Keratinocyte (primary cell): ENCODE data around the gene ZFYVE16. TPM values are rescaled to one million over a fixed set of nuclear protein-coding genes. Genes with fewer than 3 reads are reported as not detected.

ENCODE experiments used
- DNase-seq: peaks from one replicate; pipeline ENCODE4 v3.0.0-alpha.2; 2011; ENCODE audit warnings: low read depth, missing footprints, low spot score
- FAIRE-seq: peaks from 2 replicates; lab custom pipeline; 2011; peaks lifted over from hg19 to GRCh38; lab: Jason Lieb, UNC
- H2AFZ ChIP-seq: 2 replicates; pipeline ENCODE4 v1.6.0; 2012; ENCODE audit warnings: low read length, control low read depth, inconsistent platforms; ENCODE audit not compliant: control insufficient read depth
- H3K27ac ChIP-seq: 2 replicates; pipeline ENCODE4 v1.5.1; 2011; ENCODE audit warnings: low read length; ENCODE audit not compliant: control insufficient read depth, insufficient read depth
- H3K27me3 ChIP-seq: 3 replicates; pipeline ENCODE4 v1.6.0; 2011; ENCODE audit warnings: low read length; ENCODE audit not compliant: control insufficient read depth, insufficient read depth; ENCODE audit errors: extremely low read depth
- H3K36me3 ChIP-seq, 2 experiments: 2 replicates in 1 of 2; 3 replicates in 1 of 2; pipeline ENCODE4 v1.5.1; 2011; ENCODE audit warnings: low read length in 2 of 2, mild to moderate bottlenecking in 1 of 2; ENCODE audit not compliant: control insufficient read depth in 2 of 2, insufficient read depth in 2 of 2; ENCODE audit errors: extremely low read depth in 1 of 2
- H3K4me1 ChIP-seq: 3 replicates; pipeline ENCODE4 v1.5.1; 2011; ENCODE audit warnings: low read length; ENCODE audit not compliant: control insufficient read depth, insufficient read depth; ENCODE audit errors: extremely low read depth
- H3K4me2 ChIP-seq: 3 replicates; pipeline ENCODE4 v1.6.0; 2011; ENCODE audit warnings: low read depth, low read length; ENCODE audit not compliant: control insufficient read depth, insufficient read depth; ENCODE audit errors: extremely low read depth
- H3K4me3 ChIP-seq, 3 experiments: fragments of 200-600 bp in 1 of 3; sonication (generic) in 1 of 3; 2 replicates in 2 of 3; 3 replicates in 1 of 3; pipeline ENCODE4 v1.5.1; 2011 to 2016; ENCODE audit warnings: low read length in 3 of 3, mild to moderate bottlenecking in 3 of 3, control low read depth in 2 of 3, inconsistent platforms in 1 of 3, low read depth in 1 of 3, mixed read lengths in 1 of 3, mixed run types in 1 of 3, moderate library complexity in 1 of 3; ENCODE audit not compliant: control insufficient read depth in 2 of 3, insufficient read depth in 2 of 3; ENCODE audit errors: extremely low read depth in 1 of 3
- H3K79me2 ChIP-seq: 2 replicates; pipeline ENCODE4 v1.6.0; 2012; ENCODE audit warnings: low read length; ENCODE audit not compliant: control insufficient read depth, insufficient read depth
- H3K9ac ChIP-seq: 3 replicates; pipeline ENCODE4 v1.6.0; 2011; ENCODE audit warnings: low read length; ENCODE audit not compliant: control insufficient read depth, insufficient read depth; ENCODE audit errors: extremely low read depth
- H3K9me1 ChIP-seq: 3 replicates; pipeline ENCODE4 v1.6.0; 2011; ENCODE audit warnings: low read length; ENCODE audit not compliant: control insufficient read depth, insufficient read depth; ENCODE audit errors: extremely low read depth
- H3K9me3 ChIP-seq: 2 replicates; pipeline ENCODE4 v1.5.1; 2012; ENCODE audit warnings: low read depth, low read length; ENCODE audit not compliant: control insufficient read depth
- H4K20me1 ChIP-seq: 3 replicates; pipeline ENCODE4 v1.6.0; 2011; ENCODE audit warnings: low read length; ENCODE audit not compliant: control insufficient read depth, insufficient read depth; ENCODE audit errors: extremely low read depth
- EZH2 ChIP-seq: IDR thresholded peaks from one replicate; pipeline ENCODE4 v1.6.1; 2012; ENCODE audit warnings: inconsistent platforms, mild to moderate bottlenecking, low read length, moderate library complexity
- dilution Hi-C: fragments of 300-500 bp; cut with MboI; formaldehyde crosslinking; loops from one replicate; pipeline ENCODE4 v1.7.0; 2020; ENCODE audit warnings: low sequenced_read_pairs; ENCODE audit not compliant: extremely low pct_ligation_motif_present
- polyA plus RNA-seq, 5 experiments: library from polyadenylated mRNA; depleted of rRNA in 3 of 5; stranded (reverse) in 3 of 5; stranded (forward) in 1 of 5; unstranded in 1 of 5; fragments of >200 nt; gene quantifications; 1 replicate in 1 of 5; 2 replicates in 3 of 5; 3 replicates in 1 of 5; pipeline versions ENCODE4 v1.2.1 to v1.2.3, GENCODE V29; 2011 to 2012; ENCODE audit warnings: missing spikeins in 2 of 5, low read depth in 1 of 5, low replicate concordance in 1 of 5
- TF ChIP-seq, protein P1 (sequence below), 3 experiments: IDR thresholded peaks in 1 of 3; conservative IDR thresholded peaks in 1 of 3; optimal IDR thresholded peaks in 1 of 3; 2 replicates in 2 of 3; 3 replicates in 1 of 3; pipeline versions ENCODE3 to v1.5.1; 2011; ENCODE audit warnings: low read length in 3 of 3, mild to moderate bottlenecking in 3 of 3, moderate library complexity in 2 of 3, control low read depth in 1 of 3, inconsistent platforms in 1 of 3; ENCODE audit not compliant: insufficient read depth in 2 of 3; ENCODE audit errors: extremely low read depth in 1 of 3

ZFYVE16 gene
- polyA plus RNA-seq, 1 donor (not counting 4 experiments of a cell fraction or from before 2014, with no cell fraction given): 13.5 TPM

DNA sequence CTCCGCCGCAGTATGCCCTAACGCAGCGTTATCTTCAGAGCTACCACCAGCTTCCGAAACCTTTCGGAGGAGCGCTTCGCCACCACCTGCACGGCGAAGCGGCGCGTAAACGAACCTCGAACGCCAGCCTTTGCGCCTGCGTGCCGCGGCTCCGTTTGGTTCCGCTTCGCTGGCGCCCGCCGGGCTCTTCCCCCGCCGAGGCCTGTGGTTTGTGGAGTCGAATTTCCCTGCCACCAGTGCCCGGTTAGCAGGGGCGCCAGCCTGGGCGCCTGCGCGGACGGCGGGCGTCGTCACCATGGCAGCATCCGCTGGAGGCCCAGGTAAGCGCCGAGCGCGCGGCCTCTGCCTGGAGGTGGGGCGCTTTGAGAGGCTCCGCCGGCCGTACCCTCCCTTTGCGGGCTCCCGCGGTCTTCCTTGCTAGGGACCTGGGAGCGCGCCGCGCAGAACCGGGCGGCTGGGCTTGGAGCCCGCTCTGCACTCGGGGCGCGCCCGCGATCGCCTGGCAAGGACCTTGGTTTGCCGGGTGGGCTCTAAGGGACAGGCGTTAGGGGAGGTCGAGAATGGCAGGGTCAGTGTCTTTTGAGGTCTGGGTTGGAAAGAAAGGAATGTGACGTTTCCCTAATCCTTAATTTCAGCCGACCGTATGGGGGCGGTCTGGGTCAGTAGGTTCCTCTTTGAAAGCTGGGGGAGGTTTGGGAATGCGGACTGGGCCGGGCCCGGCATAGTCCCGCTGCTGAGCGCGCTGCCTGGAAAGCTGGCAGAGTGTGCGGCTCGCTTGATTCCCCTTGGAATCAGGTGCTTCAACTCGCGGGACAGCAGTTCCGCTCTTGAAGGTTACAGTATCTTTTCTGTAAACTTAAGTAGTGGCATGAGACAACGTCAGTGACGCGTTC is 80.2 kb downstream of the ZFYVE16 start, which contains the start of gene FAM151B:
Gene FAM151B, plus strand, starts transcription at position 272 of the 893 bp plus-strand sequence. Its CDS starts 24 bp downstream, at position 296.
- Histone ChIP-seq H2AFZ (peak within 1 kb of the TSS; percentile 99), H3K9me1 (no peaks in the 10 kb centered on the region), H3K36me3 (no peaks in the 10 kb centered on the region), H3K4me3 (peak within 1 kb of the TSS; percentile 64 to 85 (median 80)), H3K4me2 (peak within 1 kb of the TSS; percentile 94), H3K9me3 (no peaks in the 10 kb centered on the region), H3K4me1 (peaks cover 24% of the 10 kb centered on the region), H3K27ac (peak within 1 kb of the TSS; percentile 85), H4K20me1 (no peaks in the 10 kb centered on the region), H3K79me2 (no peaks in the 10 kb centered on the region), H3K27me3 (no peaks in the 10 kb centered on the region), H3K9ac (peak within 1 kb of the TSS; percentile 88)
- FAIRE-seq (peak; percentile 51), DNase-seq (no peak)
- dilution Hi-C loops: no loop called here
- TF ChIP-seq, protein P1, sequence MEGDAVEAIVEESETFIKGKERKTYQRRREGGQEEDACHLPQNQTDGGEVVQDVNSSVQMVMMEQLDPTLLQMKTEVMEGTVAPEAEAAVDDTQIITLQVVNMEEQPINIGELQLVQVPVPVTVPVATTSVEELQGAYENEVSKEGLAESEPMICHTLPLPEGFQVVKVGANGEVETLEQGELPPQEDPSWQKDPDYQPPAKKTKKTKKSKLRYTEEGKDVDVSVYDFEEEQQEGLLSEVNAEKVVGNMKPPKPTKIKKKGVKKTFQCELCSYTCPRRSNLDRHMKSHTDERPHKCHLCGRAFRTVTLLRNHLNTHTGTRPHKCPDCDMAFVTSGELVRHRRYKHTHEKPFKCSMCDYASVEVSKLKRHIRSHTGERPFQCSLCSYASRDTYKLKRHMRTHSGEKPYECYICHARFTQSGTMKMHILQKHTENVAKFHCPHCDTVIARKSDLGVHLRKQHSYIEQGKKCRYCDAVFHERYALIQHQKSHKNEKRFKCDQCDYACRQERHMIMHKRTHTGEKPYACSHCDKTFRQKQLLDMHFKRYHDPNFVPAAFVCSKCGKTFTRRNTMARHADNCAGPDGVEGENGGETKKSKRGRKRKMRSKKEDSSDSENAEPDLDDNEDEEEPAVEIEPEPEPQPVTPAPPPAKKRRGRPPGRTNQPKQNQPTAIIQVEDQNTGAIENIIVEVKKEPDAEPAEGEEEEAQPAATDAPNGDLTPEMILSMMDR (optimal IDR thresholded peaks at IDR 0.05 in 1 of 3, IDR thresholded peaks at IDR 0.05 in 1 of 3, conservative IDR thresholded peaks at IDR 0.05 in 1 of 3; ENCODE audit: extremely low read depth in 1 of 3, insufficient read depth in 2 of 3, low read length in 3 of 3): peak in 2 of 3 experiments; percentile 23 to 51
- TF ChIP-seq EZH2: no peak

DNA sequence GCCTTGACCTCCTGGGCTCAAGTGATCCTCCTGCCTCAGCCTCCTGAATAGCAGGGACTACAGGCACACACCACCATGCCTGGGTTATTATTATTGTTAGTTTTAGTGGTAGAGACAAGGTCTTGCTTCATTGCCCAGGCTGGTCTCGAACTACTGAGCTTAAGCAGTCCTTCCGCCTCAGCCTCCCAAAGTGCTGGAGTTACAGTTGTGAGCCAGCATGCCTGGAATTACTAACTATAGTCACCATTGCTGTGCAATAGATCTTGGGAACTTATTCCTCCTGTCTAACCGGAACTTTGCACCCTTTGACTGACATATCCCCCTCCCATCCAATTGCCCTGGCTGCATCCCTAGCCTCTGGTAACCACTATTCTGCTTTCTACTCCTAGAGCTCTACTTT is 83.4 kb downstream of the ZFYVE16 start:
- dilution Hi-C loops: no loop called here
- Histone ChIP-seq H3K27me3 (no peaks in the 10 kb centered on the region), H3K79me2 (no peaks in the 10 kb centered on the region), H3K4me1 (peaks cover 33% of the 10 kb centered on the region), H3K9ac (no peak overlapping the region), H3K4me2 (no peak overlapping the region), H3K4me3 (no peak overlapping the region), H3K27ac (no peak overlapping the region), H2AFZ (no peak overlapping the region), H3K9me3 (no peaks in the 10 kb centered on the region), H3K36me3 (no peaks in the 10 kb centered on the region), H3K9me1 (no peaks in the 10 kb centered on the region), H4K20me1 (no peaks in the 10 kb centered on the region)
- FAIRE-seq (no peak), DNase-seq (no peak)
- TF ChIP-seq EZH2: no peak
- TF ChIP-seq, protein P1 (optimal IDR thresholded peaks at IDR 0.05 in 1 of 3, IDR thresholded peaks at IDR 0.05 in 1 of 3, conservative IDR thresholded peaks at IDR 0.05 in 1 of 3; ENCODE audit: extremely low read depth in 1 of 3, insufficient read depth in 2 of 3, low read length in 3 of 3): no peak
